ENCODE results near the gene SSTR3. TPM values are rescaled to one million over a fixed set of nuclear protein-coding genes. Genes with fewer than 3 reads are reported as not detected.

Gene SSTR3
- total and polyA plus RNA-seq, 2 experiments from 2014 or later: not detected

DNA sequence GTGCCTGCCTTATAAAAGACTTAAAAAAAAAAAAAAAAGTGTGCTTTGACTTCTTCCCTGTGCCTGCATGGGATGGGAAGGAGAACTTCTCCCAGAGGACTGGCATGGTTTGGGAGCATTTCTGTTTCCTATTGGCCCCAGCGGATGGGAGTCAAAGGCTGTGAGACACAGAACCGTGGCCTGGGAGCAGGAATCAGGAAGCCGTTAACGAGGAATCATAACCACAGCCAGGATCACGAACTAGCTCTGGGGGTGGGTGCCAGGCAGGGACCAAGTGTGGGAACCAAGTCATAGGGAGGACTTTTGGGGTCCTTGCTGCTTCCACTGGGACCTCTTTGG is 24.8 kb downstream of the SSTR3 start:
- peak overlapping the region; percentile 72 for H3K27ac ChIP-seq

DNA sequence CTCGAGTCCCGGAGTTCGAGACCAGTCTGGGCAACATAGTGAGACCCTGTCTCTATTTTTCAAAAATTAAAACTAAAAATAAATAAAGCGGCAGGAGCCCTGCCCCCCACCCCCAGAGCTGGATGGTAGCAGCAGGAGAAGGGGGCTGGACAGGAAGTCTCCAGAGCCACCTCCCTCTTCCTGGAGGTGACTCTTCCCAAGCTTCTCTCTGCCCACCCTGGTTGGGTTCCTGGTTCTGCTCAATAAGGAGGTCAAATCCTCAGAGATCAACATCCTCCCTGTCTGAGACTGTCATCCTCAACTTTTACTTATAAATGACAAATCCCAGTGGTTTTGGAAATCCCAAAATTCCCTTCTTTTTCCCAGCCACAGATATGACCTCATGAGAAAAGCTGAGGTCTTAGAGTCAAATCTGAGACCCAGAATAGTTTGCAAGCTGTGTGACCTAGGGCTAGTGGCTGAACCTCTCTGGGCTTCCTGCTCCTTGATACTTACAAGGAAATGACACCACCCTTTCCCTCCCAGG is 25.2 kb downstream of the SSTR3 start:
- Histone ChIP-seq H3K9ac (peak overlapping the region; percentile 78), H3K9me2 (ENCODE audit: insufficient read depth) (no peaks in the 10 kb centered on the region)
- WGBS, 2 experiments (ENCODE audit: low coverage in 1 of 2, low lambda C conversion rate in 2 of 2, missing lambda C conversion rate in 2 of 2): 70 to 78% methylated on average over 4 of the region's 4 CpGs

More for the DNA sequence above, 24.8 kb downstream of the SSTR3 start:
- in situ Hi-C loops (cut with MboI): no loop called here
- no peaks in the 10 kb centered on the region for H4K20me1 ChIP-seq (ENCODE audit: insufficient read depth)
- DNase-seq: peak; percentile 80
- H3F3A ChIP-seq (ENCODE audit: insufficient read depth): peaks cover 30% of the 10 kb centered on the region
- no peaks in the 10 kb centered on the region for H3K9me3 ChIP-seq (ENCODE audit: low read depth)
- H3K4me2 ChIP-seq (ENCODE audit: unreplicated experiment): peak overlapping the region; percentile 63
- H3K4me3 ChIP-seq: peak overlapping the region; percentile 62
- 3% methylated on average over 5 of the region's 5 CpGs for WGBS, 2 experiments (ENCODE audit: low coverage in 1 of 2, low lambda C conversion rate in 2 of 2, missing lambda C conversion rate in 2 of 2)
- no peaks in the 10 kb centered on the region for H3K9me2 ChIP-seq (ENCODE audit: insufficient read depth)
- no peaks in the 10 kb centered on the region for H3K36me3 ChIP-seq (ENCODE audit: low read depth)
- no peaks in the 10 kb centered on the region for H3K79me2 ChIP-seq (ENCODE audit: insufficient read depth)
- H3K27me3 ChIP-seq (replicated peaks; ENCODE audit: insufficient read depth): no peaks in the 10 kb centered on the region
- TF ChIP-seq EZH2phosphoT487 (IDR thresholded peaks at IDR 0.05; ENCODE audit: insufficient read depth, low read depth) (no peak), EZH2 (IDR thresholded peaks at IDR 0.05; ENCODE audit: insufficient read depth, poor library complexity, severe bottlenecking) (no peak)
- peak overlapping the region; percentile 87 for H2AFZ ChIP-seq
- peaks cover 38% of the 10 kb centered on the region for H3K4me1 ChIP-seq (ENCODE audit: insufficient read depth)
- H3K9ac ChIP-seq: peak overlapping the region; percentile 78

DNA sequence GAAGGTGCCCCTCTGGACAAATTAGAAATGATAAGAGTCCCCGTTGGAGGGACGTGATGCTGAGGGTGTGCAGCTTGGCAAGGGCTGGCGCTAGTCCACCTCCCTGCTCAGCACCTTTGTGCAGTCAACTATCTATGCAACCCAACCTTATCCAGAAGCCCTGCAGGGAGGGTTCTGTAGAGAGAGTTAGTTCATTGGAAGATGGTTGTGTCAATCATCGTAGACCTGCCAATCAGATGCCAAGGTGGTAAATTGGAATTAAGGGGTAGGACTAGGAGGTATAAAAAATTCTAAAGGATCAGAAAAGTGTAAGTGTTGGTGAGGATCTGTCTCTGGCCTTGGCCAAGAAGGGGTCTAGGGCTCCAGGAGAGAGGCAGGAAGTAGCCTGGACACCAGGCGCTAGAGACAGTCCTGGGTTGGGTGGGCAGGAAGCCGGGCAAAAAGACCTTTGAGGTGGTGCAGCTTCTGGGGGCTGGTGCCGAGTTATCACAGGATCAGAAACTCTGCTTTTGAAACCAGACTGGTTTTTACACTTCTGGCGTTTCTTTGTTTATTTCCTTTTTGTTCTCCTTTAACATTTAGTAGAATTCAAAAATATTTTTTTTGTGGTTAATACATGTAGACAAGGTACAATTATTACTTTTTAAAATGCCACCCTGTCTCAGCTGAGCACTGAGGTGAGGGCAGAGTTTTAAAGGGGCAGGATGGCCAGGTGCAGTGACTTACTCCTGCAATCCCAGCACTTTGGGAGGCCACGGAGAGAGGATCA is 25.9 kb downstream of the SSTR3 start:
- no peaks in the 10 kb centered on the region for H3K9me2 ChIP-seq (ENCODE audit: insufficient read depth)
- H3K79me2 ChIP-seq (ENCODE audit: insufficient read depth): no peaks in the 10 kb centered on the region
- no peaks in the 10 kb centered on the region for H3K36me3 ChIP-seq (ENCODE audit: low read depth)
- no peak for TF ChIP-seq EZH2phosphoT487 (IDR thresholded peaks at IDR 0.05; ENCODE audit: insufficient read depth, low read depth)
- no peak for TF ChIP-seq EZH2 (IDR thresholded peaks at IDR 0.05; ENCODE audit: insufficient read depth, poor library complexity, severe bottlenecking)
- H3K27ac ChIP-seq: no peak overlapping the region
- H3K9ac ChIP-seq: peak overlapping the region; percentile 78; the same call in 1 of the 2 replicates
- H3K27me3 ChIP-seq (replicated peaks; ENCODE audit: insufficient read depth): no peaks in the 10 kb centered on the region
- H3K4me3 ChIP-seq: no peak overlapping the region
- 94 to 95% methylated on average over 9 of the region's 9 CpGs for WGBS, 2 experiments (ENCODE audit: low coverage in 1 of 2, low lambda C conversion rate in 2 of 2, missing lambda C conversion rate in 2 of 2)
- H3K4me2 ChIP-seq (ENCODE audit: unreplicated experiment): peak overlapping the region; percentile 63
- H3K4me1 ChIP-seq (ENCODE audit: insufficient read depth): peaks cover 38% of the 10 kb centered on the region
- DNase-seq: peak; percentile 58
- in situ Hi-C loops (cut with MboI): no loop called here
- H2AFZ ChIP-seq: no peak overlapping the region
- no peaks in the 10 kb centered on the region for H3K9me3 ChIP-seq (ENCODE audit: low read depth)
- H4K20me1 ChIP-seq (ENCODE audit: insufficient read depth): no peaks in the 10 kb centered on the region
- peaks cover 30% of the 10 kb centered on the region for H3F3A ChIP-seq (ENCODE audit: insufficient read depth)

More for the DNA sequence above, 25.2 kb downstream of the SSTR3 start:
- Histone ChIP-seq H4K20me1 (ENCODE audit: insufficient read depth) (no peaks in the 10 kb centered on the region), H2AFZ (peak overlapping the region; percentile 87; the same call in 1 of the 2 replicates), H3K9me3 (ENCODE audit: low read depth) (no peaks in the 10 kb centered on the region), H3K36me3 (ENCODE audit: low read depth) (no peaks in the 10 kb centered on the region), H3K4me2 (ENCODE audit: unreplicated experiment) (peak overlapping the region; percentile 63), H3F3A (ENCODE audit: insufficient read depth) (peaks cover 30% of the 10 kb centered on the region), H3K4me3 (peak overlapping the region; percentile 62), H3K79me2 (ENCODE audit: insufficient read depth) (no peaks in the 10 kb centered on the region), H3K4me1 (ENCODE audit: insufficient read depth) (peaks cover 38% of the 10 kb centered on the region), H3K27ac (peak overlapping the region; percentile 72), H3K27me3 (replicated peaks; ENCODE audit: insufficient read depth) (no peaks in the 10 kb centered on the region)
- DNase-seq: peak; percentile 24
- no peak for TF ChIP-seq EZH2 (IDR thresholded peaks at IDR 0.05; ENCODE audit: insufficient read depth, poor library complexity, severe bottlenecking)
- no peak for TF ChIP-seq EZH2phosphoT487 (IDR thresholded peaks at IDR 0.05; ENCODE audit: insufficient read depth, low read depth)
- in situ Hi-C loops (cut with MboI): no loop called here

DNA sequence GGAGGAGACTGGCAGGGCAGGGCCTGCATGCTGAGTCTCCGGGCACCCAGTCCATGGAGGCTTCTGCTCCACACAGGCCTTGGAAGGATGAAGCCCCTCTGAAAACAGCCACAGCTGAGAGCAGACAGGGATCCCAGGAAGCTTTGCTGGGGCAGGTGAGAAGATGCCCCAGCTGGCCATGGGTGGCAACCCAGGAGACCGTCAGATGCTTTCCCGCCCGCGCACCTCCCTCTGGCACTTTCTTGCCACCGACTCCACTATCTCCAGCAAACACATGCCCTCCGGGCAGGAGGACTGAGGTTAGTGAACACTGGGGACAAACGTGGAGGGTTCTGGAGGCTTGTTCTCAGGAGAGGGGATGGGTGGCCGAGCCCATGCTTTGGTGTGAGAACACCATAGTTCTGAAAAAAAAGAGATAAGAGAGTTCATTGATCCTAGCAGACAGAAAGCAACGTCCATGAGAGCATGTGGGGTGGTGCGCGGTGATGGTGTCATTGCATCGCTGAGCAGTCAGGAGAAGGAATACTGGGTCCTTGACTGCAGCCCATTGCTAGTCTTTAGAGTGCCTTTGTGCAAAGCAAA is 26.5 kb downstream of the SSTR3 start:
- H4K20me1 ChIP-seq (ENCODE audit: insufficient read depth): no peaks in the 10 kb centered on the region
- WGBS, 2 experiments (ENCODE audit: low coverage in 1 of 2, low lambda C conversion rate in 2 of 2, missing lambda C conversion rate in 2 of 2): 80% methylated on average over 13 of the region's 13 CpGs
- H2AFZ ChIP-seq: no peak overlapping the region
- DNase-seq: no peak
- no peak overlapping the region for H3K9ac ChIP-seq
- in situ Hi-C loops (cut with MboI): no loop called here
- H3F3A ChIP-seq (ENCODE audit: insufficient read depth): peaks cover 30% of the 10 kb centered on the region
- no peak overlapping the region for H3K4me3 ChIP-seq
- H3K27me3 ChIP-seq (replicated peaks; ENCODE audit: insufficient read depth): no peaks in the 10 kb centered on the region
- no peaks in the 10 kb centered on the region for H3K36me3 ChIP-seq (ENCODE audit: low read depth)
- peaks cover 38% of the 10 kb centered on the region for H3K4me1 ChIP-seq (ENCODE audit: insufficient read depth)
- H3K9me2 ChIP-seq (ENCODE audit: insufficient read depth): no peaks in the 10 kb centered on the region
- H3K27ac ChIP-seq: no peak overlapping the region
- H3K79me2 ChIP-seq (ENCODE audit: insufficient read depth): no peaks in the 10 kb centered on the region
- no peak overlapping the region for H3K4me2 ChIP-seq (ENCODE audit: unreplicated experiment)
- no peak for TF ChIP-seq EZH2 (IDR thresholded peaks at IDR 0.05; ENCODE audit: insufficient read depth, poor library complexity, severe bottlenecking)
- no peak for TF ChIP-seq EZH2phosphoT487 (IDR thresholded peaks at IDR 0.05; ENCODE audit: insufficient read depth, low read depth)
- H3K9me3 ChIP-seq (ENCODE audit: low read depth): no peaks in the 10 kb centered on the region

All from GM23248 (cell line).